ENCODE results near the gene UBE4B.
"Not testable (repeated sequence)": the region's sequence is repeated elsewhere in the genome, so short reads cannot be mapped to it uniquely, and the experiment has no call there.

The UBE4B gene

DNA sequence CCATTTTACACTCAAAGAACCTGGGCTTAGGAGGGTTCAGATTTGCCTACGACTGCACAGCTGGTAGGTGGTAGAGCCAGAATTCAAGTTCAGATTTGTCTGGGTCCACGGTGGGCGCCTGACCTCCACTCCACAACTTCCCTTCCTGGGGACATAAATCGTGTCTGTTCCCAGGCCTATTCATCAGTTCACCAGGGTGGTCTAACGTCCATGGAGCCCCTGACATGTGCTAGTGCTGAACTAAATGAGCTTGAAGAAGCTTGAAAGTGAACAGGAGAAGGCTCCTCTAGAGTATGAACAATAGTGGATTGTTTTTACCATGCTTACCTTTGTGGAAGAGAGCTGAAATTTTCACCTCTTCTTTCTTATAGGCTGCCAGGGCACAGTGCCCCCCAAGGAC is 145.1 kb downstream of the UBE4B start:
- DNase-seq (ENCODE audit: low spot score): no peak

DNA sequence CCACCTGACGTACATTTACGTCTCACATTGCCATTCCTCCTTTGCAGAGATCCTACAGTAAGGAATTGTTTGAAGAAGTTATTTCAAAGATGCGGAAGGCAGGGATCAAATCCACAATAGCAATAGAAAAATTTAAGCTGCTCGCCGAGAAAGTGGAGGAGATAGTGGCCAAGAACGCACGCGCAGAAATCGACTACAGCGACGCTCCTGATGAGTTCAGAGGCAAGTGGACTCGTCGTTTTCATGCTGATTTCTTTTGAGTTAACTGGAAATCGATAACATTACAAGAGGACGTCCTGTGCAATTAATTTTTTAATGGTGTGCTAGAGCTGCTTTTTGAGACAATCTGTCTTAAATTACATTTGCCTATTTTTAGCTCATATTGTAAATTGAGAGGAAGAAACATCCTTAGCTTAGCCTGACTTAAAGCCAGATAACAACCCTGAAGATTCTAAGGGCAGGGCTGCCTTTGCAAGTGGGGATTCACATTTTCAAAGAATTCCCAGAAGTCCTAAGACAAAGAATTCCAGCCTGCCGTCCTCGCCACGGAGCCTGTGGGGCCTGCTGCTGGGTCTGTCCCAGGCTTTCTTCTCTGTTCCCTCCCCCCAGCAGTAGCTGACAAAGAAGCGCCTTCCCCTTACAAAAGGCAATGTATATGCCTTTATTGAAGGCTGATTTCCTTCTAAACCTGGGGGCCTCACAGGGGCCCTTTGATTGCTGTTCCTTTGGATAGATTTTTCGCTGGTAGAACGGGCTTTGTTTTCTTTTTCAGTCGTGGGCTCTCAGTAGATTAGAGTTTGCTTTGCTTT is 146.0 kb downstream of the UBE4B start:
- DNase-seq (ENCODE audit: low spot score): peak; percentile 58

DNA sequence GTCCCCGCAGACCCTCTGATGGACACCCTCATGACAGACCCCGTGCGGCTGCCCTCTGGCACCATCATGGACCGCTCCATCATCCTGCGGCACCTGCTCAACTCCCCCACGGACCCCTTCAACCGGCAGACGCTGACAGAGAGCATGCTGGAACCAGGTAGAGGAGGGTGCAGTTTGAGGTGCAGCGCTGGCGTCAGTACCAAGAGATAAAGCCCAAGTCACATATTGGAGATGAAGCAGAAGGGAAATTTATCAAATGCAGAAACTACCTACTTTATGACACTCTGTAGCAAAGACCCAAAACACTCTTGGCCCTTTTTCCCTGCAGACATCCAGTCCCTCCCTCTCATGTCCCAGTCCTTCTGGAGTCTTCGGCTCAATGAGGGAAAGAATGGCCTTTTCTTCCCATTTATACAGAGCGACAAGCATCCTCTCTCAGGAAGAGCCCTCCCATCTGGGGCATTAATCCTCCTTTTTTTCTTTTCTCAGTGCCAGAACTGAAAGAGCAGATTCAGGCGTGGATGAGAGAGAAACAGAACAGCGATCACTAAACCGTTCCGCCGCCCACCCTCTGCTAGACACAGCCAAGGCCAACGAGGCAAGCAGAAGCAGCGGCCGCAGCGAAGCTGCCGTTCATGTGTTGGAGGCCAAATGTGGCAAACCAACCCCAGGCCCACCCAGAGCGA is 146.8 kb downstream of the UBE4B start:
- peak; percentile 63 for DNase-seq (ENCODE audit: low spot score)

DNA sequence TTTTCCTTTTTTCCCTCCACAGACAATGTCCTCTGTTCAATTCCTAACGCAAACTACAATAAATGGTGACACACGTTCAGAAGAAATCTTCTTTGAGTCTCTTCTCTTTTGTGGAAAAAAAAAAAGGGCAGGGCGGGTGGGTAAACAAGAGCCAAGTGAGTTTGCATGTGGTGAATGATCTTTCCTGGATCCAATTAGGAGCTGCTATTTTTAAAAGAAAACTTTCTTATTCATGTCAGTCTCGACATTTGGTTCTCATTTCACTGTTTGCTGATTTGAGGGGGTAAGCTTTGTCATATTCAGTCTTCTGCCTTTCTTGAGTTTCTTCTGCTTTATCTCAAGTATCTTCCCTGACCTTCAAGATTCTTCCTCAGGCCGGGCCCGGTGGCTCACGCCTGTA is 148.4 kb downstream of the UBE4B start:
- no peak for DNase-seq (ENCODE audit: low spot score)

DNA sequence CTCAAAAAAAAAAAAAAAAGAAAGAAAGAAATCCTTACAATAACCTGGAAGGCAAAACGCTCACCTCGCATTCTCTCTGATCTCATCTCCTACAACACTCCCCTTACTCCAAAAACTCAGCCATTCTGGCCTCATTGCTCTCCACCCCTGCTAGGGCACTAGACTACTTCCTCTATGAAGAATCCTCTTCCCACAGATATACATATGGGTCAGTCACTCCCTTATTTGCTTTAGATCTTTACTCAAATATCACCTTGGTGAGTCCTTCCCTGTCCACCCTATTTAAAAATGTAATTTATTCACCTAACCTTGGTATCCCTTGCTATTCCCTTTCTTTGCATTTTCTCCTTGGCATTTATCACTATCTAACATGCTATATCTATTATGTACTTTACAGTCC is 153.0 kb downstream of the UBE4B start:
- no peak for DNase-seq (ENCODE audit: low spot score)

DNA sequence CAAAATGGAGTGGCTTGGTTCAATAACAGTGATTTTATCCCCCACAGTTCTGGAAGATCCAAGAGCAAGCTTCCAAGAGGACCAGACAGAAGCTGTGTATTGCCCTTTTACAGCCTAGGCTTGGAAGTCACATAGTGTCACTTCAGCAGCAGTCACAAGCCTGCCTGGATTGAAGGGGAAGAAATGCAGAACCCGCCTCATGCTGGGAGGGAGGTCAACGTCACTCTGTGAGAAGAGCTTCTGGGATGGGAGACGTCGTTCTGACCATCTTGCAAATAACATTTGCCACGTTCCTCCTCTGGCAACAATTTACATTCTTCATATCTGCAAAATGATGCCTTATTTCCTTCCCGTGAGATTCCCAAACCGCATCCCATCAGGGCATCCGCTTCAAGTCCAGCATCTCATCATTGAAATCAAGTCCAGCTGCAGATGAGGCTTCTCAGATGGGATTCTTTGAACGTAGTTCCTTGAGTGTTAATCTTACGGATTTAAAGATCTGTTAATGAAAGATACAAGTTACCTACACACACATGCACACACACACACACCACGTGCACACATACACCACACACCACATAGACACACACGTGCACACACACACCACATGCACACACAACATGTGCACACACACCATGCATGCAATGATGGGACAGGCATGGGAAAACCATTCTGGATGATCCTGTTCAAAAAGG is 153.7 kb downstream of the UBE4B start:
- no peak for DNase-seq (ENCODE audit: low spot score)

DNA sequence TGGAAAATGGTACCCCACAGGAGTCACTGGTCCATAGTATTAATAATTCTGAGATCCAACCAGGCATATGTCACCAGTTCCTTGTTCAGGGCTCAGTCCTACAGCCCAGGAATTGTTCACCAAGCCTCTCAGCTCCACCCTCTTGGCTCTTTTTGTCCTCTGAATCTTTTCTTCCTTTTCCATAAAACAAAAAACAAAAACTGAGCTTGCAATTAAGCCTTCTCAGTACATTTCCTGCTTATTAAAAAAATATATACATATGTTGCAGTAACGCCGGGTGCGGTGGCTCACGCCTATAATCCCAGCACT is 154.2 kb downstream of the UBE4B start:
- no peak for DNase-seq (ENCODE audit: low spot score)

DNA sequence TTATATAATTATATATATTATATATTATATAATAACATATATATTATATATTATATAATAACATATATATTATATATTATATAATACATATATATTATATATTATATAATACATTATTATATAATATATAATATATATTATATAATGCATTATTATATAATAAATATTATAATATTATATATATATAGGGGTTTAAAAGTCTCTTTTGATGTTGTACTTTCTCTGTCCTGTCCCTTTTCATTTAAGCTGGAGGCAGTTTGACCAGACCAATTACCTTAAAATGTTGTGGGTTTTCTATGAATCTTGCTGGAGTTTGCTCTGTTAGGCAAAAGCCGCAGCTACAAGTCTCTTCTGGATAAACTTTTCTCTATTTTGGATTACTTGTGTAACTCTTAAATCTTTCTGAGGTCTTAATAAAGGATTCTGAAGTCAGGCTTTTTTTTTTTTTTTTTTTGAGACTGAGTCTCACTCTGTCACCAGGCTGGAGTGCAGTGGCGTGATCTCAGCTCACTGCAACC is 155.4 kb downstream of the UBE4B start:
- no peak for DNase-seq (ENCODE audit: low spot score)

DNA sequence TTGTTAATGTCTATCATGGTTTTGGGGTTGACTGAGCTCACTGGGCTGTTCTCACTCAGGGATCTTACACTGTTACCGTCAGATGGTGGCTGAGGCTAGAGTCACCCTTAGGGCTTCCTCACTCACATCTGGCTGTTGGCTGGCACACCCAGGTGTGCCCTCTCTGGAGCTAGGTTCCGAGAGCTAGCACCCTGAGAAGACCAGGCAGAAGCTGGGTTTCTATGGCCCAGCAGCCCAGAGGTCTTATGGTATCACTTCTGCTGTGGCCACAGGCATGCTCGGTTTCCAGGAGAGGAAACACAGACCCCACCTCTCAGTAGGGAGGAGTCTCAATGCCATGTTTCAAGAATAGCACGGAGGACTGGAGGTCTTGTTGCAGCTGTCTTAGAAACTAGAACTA is 156.9 kb downstream of the UBE4B start:
- no peak for DNase-seq (ENCODE audit: low spot score)

DNA sequence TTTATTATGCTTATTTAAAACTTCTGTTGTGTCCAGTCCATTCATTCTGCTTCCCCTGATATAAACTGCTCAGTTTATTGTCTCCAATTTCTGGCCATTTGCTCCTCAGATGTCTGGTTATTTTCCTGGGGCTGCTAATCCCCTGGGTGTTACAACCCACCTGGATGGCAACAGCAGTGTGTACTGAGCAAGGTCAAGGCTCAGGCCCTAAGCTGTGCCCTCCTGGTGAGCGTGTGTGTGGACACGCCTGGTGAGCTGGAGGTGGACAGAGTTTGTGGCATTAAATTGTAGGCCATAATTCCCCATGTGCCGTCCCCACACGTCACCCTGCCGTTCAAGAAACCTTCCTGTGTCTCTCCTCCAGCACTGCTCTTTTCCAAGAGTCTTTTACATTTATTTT is 159.5 kb downstream of the UBE4B start:
- no peak for DNase-seq (ENCODE audit: low spot score)

DNA sequence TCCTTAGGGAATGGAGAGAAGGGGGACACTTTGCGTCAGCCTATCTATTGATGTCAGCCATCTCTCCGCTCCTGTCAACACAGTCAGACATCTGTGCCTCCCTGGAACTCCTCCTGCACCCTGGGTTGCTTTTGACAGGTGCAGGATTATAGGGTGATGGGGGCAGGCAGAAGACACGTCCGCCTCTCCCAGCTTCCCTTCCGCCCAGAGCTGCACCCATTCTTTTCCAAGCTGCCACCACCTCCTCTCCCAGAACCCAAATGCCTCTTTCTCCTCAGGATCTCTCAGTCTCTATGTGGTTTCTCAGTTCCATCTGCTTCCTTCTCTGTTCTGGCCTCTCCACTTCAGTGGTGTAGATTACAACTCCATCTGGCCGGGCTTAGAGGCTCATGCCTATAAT is 160.5 kb downstream of the UBE4B start:
- no peak for DNase-seq (ENCODE audit: low spot score)

DNA sequence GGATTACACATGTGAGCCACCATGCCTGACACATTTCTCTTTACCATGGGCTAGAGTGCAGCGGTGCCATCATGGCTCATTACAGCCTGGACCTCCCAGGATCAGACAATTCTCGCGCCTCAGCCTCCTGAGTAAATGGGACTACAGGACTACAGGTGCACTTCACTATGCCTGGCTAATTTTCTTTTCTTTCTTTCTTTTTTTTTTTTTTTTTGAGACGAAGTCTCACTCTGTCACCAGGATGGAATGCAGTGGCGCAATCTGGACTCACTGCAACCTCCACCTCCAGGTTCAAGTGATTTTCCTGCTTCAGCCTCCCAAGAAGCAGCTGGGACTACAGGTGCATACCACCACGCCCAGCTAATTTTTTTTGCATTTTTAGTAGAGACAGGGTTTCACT is 162.8 kb downstream of the UBE4B start:
- DNase-seq (ENCODE audit: low spot score): no peak

DNA sequence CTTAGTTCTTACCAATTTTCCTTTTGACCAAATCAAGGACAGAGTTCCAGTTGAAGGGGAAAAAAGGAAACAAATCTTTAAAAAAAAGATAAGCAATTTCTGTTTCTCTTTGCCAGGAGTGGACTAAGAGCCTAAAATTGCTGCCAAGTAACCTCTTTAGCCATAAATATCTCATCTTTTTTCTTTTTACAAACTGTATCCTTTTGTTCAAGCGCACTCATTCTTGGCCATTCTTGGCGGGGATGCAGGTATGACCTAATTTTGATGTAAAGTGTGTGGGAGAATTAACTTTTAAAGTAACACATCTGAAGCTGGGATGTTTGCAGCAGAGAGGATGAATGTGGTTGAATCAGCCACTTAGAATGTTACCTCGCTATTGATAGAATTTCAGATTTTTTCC is 164.2 kb downstream of the UBE4B start:
- no peak for DNase-seq (ENCODE audit: low spot score)

DNA sequence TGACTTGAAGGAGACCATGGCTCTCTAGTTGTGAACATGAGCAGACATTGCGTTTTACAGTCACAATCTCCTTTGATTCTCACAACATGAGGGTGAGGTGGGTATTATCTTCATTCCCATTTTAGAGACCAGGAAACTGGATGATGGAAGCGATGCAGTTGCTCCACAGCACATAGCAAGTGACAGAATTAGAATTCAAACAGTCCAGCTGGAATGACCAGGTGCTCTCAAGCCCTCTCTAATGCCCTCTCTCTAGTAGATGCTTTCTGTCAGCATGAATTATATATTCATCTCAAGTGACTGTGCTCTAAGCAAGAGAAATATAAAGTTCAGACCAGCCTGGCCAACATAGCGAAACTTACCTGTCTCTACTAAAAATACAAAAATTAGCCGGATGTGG is 167.9 kb downstream of the UBE4B start:
- DNase-seq (ENCODE audit: low spot score): peak; percentile 80

DNA sequence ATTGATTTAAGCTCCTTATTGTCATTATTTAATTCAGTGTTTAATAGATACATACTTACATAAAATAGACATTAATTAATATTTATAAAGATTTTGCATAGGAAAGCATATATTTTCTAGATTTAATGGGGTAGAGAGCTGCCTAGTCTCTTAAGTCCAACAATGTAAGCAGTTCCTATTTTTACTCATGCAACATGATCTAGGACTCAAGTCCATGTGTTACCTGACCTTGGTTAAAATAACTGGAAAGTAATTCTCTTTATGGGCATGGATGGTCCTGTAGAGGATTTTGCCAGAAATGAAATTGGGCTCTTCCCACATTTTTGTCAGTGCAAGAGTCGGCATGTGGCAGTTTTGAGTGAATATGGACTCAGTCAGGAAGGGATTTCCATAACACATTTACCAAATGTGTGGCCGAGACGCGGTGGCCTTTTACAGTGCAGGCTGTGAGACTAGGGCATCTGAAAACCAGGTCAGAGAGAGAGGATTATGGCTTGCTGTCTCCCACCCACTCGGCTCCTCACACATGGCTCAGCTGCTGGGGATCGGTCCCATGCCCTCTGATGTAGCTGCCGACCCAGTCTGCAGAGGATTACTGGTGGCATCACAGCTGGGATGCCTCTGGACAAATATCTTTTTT is 171.4 kb downstream of the UBE4B start:
- DNase-seq (ENCODE audit: low spot score): peak; percentile 81

DNA sequence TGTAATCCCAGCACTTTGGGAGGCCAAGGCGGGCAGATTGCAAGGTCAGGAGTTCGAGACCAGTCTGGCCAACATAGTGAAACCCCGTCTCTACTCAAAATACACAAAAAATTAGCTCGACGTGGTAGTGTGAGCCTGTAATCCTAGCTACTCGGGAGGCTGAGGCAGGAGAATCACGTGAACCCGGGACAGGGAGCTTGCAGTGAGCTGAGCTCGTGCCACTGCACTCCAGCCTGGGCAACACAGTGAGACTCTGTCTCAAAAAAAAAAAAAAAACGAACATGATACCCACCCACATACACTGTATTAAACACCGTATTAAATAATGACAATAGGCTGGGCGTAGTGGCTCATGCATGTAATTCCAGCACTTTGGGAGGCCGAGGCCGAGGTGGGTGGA is 172.4 kb downstream of the UBE4B start:
- DNase-seq (ENCODE audit: low spot score): not testable (repeated sequence)

DNA sequence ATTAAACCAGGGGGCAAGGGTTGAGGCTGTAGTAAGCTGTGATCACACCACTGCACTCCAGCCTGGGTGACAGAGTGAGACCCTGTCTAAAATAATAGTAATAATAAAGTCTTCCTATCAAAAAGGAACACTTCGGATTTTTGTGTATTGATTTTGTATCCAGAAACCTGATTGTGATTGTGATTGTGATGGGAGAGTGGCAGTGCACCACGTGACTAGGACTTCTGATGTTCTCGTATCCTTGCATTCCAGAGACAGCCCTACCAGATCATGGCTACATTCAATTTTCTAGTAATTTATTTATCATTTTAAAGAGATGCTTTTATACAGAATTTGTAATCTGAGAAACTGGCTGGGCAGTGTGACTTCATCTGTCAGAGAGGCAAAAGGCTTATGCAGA is 175.1 kb downstream of the UBE4B start:
- no peak for DNase-seq (ENCODE audit: low spot score)

DNA sequence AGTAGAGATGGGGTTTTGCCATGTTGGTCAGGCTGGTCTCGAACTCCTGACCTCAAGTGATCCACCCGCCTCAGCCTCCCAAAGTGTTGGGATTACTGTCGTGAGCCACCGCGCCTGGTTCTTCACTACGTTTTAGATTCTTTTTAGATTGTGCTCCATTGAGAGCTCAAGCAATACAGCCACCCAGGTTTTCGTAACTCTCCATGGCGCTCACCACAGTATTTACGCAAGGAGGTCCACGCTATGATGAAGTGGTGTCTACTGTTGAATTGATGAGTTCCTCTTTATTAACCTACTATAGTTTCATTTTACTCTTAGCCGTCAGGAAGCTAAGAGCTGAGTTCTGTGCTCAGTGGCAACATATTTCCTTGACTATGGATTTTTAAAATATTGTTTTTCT is 175.8 kb downstream of the UBE4B start:
- no peak for DNase-seq (ENCODE audit: low spot score)

DNA sequence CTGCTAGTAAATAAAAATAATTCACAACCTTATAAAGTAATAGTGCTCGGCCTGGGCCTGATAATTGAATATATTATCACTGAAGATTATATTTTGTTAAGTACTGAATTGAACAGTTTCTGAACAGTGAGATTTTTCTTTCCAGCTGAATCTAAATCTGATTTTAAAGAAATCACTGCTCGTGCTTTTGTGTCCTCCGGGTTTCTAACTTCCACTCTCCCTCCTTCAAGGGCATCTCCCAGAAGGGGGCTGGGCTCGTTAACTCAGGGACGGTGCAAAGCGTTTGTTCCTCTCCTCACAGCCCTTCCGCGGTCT is 176.8 kb downstream of the UBE4B start:
- no peak for DNase-seq (ENCODE audit: low spot score)

DNA sequence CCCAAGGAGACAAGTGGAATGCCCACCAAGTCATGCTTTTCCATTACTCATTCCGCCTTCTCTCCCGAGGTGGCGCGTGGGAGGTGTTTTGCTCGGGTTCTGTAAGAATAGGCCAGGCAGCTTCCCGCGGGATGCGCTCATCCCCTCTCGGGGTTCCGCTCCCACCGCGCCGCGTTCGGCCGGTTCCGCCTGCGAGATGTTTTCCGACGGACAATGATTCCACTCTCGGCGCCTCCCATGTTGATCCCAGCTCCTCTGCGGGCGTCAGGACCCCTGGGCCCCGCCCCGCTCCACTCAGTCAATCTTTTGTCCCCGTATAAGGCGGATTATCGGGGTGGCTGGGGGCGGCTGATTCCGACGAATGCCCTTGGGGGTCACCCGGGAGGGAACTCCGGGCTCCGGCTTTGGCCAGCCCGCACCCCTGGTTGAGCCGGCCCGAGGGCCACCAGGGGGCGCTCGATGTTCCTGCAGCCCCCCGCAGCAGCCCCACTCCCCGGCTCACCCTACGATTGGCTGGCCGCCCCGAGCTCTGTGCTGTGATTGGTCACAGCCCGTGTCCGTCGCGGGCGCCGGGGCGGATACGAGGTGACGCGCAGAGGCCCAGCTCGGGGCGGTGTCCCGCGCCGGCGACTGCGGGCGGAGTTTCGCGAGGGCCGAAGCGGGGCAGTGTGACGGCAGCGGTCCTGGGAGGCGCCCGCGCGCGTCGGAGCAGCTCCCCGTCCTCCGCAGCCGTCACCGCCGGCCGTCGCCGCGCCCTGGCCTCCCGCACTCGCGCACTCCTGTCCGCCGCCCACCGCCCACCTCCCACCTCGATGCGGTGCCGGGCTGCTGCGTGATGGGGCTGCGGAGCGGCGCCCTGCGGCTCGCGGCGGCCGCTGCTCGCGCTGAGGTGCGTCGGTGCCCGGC is 177.4 kb downstream of the UBE4B start, which contains the start of gene KIF1B:
TSS of gene KIF1B (plus strand) at position 666 of the 906 bp plus-strand sequence. CDS start 21,759 bp downstream, outside the sequence.
- DNase-seq (ENCODE audit: low spot score): peak; percentile 96

Data from cerebellar cortex (tissue), 1 donor.